ENCODE data around the gene FFAR3.

Gene FFAR3

GRCh38 chr19:35329323-35329722 is 28.9 kb upstream of the FFAR3 start:
- DNase-seq (ENCODE audit: low read depth), result no peak
- H3K4me3 ChIP-seq (ENCODE audit: control insufficient read depth, low read depth, low read length), result no peak overlapping the region
- TF ChIP-seq CTCF (conservative IDR thresholded peaks at IDR 0.05; ENCODE audit: control insufficient read depth, insufficient read depth, low read depth, low read length), result no peak

- TF ChIP-seq CTCF (conservative IDR thresholded peaks at IDR 0.05; ENCODE audit: control insufficient read depth, insufficient read depth, low read depth, low read length), result no peak
- DNase-seq (ENCODE audit: low read depth), result no peak
- H3K4me3 ChIP-seq (ENCODE audit: control insufficient read depth, low read depth, low read length), result no peak overlapping the region
Measured at GRCh38 chr19:35330475-35330874, 27.8 kb upstream of the FFAR3 start.

GRCh38 chr19:35331551-35332214 is 26.6 kb upstream of the FFAR3 start:
- no peak for DNase-seq (ENCODE audit: low read depth)
- no peak overlapping the region for H3K4me3 ChIP-seq (ENCODE audit: control insufficient read depth, low read depth, low read length)
- no peak for TF ChIP-seq CTCF (conservative IDR thresholded peaks at IDR 0.05; ENCODE audit: control insufficient read depth, insufficient read depth, low read depth, low read length)

GRCh38 chr19:35332817-35333216 is 25.4 kb upstream of the FFAR3 start:
- TF ChIP-seq CTCF (conservative IDR thresholded peaks at IDR 0.05; ENCODE audit: control insufficient read depth, insufficient read depth, low read depth, low read length), result no peak
- H3K4me3 ChIP-seq (ENCODE audit: control insufficient read depth, low read depth, low read length), result no peak overlapping the region
- no peak for DNase-seq (ENCODE audit: low read depth)

- DNase-seq (ENCODE audit: low read depth), result no peak
- no peak for TF ChIP-seq CTCF (conservative IDR thresholded peaks at IDR 0.05; ENCODE audit: control insufficient read depth, insufficient read depth, low read depth, low read length)
- H3K4me3 ChIP-seq (ENCODE audit: control insufficient read depth, low read depth, low read length), result no peak overlapping the region
Measured at GRCh38 chr19:35334144-35334753, 24.0 kb upstream of the FFAR3 start.

- H3K4me3 ChIP-seq (ENCODE audit: control insufficient read depth, low read depth, low read length), result no peak overlapping the region
- no peak for TF ChIP-seq CTCF (conservative IDR thresholded peaks at IDR 0.05; ENCODE audit: control insufficient read depth, insufficient read depth, low read depth, low read length)
- no peak for DNase-seq (ENCODE audit: low read depth)
Measured at GRCh38 chr19:35336166-35336955, 21.9 kb upstream of the FFAR3 start.

Data from fibroblast of mammary gland (primary cell).